Stomach smooth muscle (tissue), 2 donors: ENCODE measurements around the gene PPDPF.

Source experiments
- H3K27ac ChIP-seq: one replicate; pipeline ENCODE4 v1.7.0; 2013; ENCODE audit warnings: mild to moderate bottlenecking, low read length, inconsistent platforms
- H3K27me3 ChIP-seq, 2 donors: one replicate each; pipeline ENCODE4 v1.7.0; 2013; ENCODE audit warnings: low read length in 2 of 2; ENCODE audit not compliant: insufficient read depth in 2 of 2, control insufficient read depth in 1 of 2
- H3K36me3 ChIP-seq, 2 donors: one replicate each; pipeline ENCODE4 v1.7.0; 2013; ENCODE audit warnings: low read length in 2 of 2; ENCODE audit not compliant: control insufficient read depth in 2 of 2, insufficient read depth in 2 of 2
- H3K4me1 ChIP-seq: one replicate; pipeline ENCODE4 v1.7.0; 2013; ENCODE audit warnings: low read length; ENCODE audit not compliant: control insufficient read depth, insufficient read depth
- H3K4me3 ChIP-seq, 2 donors: one replicate each; pipeline ENCODE4 v1.7.0; 2013; ENCODE audit warnings: low read length in 2 of 2
- H3K9ac ChIP-seq, 2 donors: one replicate each; pipeline ENCODE4 v1.7.0; 2013; ENCODE audit warnings: low read length in 2 of 2, mild to moderate bottlenecking in 1 of 2
- H3K9me3 ChIP-seq, 2 donors: one replicate each; pipeline ENCODE4 v1.7.0; 2013; ENCODE audit warnings: low read length in 2 of 2; ENCODE audit not compliant: control insufficient read depth in 2 of 2
- donor health status: healthy.
- donor health status: Pancreatic carcinoma.

PPDPF gene

DNA sequence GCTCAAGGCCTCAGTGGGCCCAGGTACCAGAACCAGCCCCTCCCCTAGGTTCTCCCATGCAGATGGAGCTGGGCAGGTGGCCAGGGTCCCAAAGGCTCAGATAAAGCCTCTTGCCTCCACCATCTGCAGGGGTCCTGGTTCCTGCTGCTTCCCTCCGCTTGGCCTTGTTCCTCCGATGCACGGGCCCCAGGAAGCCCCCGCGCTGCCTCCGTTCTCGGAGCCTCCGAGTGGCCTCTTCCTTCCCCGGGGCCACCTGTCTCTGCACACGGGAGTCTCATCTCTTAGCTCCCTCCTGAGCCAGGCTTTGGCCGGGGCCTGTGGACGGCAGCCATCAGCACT, 18.5 kb downstream of the PPDPF start:
- H3K9ac ChIP-seq, result no peak overlapping the region
- no peaks in the 10 kb centered on the region for H3K36me3 ChIP-seq
- H3K27ac ChIP-seq, result no peak overlapping the region
- no peak overlapping the region for H3K4me3 ChIP-seq
- no peaks in the 10 kb centered on the region for H3K9me3 ChIP-seq
- peaks cover 18 to 29% of the 10 kb centered on the region in 2 donors for H3K27me3 ChIP-seq
- peaks cover 6% of the 10 kb centered on the region for H3K4me1 ChIP-seq

DNA sequence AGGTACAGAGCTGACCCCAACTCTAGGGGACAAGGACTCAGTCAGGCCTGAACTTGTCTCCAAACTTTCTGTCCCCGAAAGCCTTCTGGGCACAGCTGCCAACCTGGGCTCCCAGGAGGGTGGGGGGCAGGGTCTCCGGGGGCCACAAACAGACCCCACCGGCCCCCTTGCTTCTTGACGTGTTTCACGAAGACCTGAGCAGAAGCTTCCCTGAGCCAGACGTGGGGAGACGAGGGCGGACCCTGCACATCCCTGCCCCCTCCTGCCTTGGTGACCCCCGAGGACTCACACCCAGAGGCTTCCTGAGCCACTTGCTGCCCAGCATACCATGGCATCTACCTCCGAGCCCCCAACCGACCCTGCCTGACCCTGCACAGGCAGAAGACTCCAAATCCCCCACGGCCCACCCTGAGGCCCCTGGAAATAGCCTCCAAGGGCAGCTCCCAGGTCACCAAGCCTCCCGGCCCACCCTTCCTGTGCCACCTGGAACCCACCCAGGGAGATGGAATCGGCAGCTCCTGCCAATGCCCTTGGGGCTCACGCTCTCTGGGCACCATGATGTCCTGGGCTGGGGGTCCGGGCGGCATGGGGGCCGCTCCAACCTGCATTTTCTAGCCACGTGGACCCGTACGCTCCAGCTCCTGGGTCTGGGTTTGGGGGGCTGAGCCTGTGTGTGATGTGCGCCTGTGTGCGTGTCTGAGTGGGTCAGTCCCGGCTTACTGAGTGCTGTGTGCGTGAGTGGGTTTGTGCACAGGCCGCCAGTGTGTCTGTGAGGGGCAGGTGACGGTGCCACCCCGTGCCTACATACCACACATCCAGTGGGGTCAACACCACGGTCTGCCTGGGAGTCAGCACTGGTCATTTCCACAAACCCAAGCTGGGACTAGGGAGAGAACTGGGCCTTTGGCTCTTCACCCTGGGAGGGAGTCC, 19.1 kb downstream of the PPDPF start:
- H3K27ac ChIP-seq, result no peak overlapping the region
- peaks cover 12 to 23% of the 10 kb centered on the region in 2 donors for H3K27me3 ChIP-seq
- no peaks in the 10 kb centered on the region for H3K9me3 ChIP-seq
- no peak overlapping the region for H3K9ac ChIP-seq
- H3K36me3 ChIP-seq, result no peaks in the 10 kb centered on the region
- H3K4me3 ChIP-seq, result no peak overlapping the region
- H3K4me1 ChIP-seq, result peaks cover 6% of the 10 kb centered on the region

DNA sequence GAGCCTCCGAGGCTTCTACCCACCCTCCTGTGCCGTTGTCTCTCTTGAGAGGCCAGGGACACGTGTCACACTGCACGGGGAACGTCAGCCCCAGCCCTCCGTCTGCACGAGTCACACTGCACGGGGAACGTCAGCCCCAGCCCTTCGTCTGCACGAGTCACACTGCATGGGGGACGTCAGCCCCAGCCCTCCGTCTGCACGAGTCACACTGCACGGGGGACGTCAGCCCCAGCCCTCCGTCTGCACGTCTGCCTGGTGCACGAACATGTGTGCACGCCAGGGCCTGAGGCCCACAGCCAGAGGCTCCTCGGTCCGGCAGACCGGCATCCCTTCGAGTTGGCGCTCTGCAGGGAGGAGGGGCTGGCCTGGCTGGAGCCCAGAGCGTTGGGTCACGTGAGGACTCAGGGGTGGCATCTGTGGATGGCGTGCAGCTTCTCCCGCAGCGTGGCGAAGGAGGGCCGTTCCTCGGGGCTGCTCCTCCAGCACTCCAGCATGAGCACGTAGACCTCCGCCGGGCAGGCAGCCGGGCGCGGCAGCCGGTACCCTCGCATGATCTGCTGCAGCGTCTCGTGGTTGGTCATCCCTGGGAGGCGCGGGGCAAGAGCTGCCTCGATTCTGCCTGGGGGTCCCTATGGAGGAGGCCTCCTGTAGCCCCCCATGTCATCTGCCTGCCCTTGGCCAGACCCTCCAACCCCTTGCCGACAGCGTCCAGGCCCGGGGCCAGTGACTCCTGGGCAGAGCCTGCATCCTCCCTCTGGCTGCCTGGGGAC, 20.0 kb downstream of the PPDPF start:
- H3K9ac ChIP-seq, result no peak overlapping the region
- H3K4me1 ChIP-seq, result peaks cover 6% of the 10 kb centered on the region
- H3K36me3 ChIP-seq, result no peaks in the 10 kb centered on the region
- H3K27ac ChIP-seq, result no peak overlapping the region
- no peaks in the 10 kb centered on the region for H3K9me3 ChIP-seq
- no peak overlapping the region for H3K4me3 ChIP-seq
- H3K27me3 ChIP-seq, result peaks cover 10 to 16% of the 10 kb centered on the region in 2 donors

DNA sequence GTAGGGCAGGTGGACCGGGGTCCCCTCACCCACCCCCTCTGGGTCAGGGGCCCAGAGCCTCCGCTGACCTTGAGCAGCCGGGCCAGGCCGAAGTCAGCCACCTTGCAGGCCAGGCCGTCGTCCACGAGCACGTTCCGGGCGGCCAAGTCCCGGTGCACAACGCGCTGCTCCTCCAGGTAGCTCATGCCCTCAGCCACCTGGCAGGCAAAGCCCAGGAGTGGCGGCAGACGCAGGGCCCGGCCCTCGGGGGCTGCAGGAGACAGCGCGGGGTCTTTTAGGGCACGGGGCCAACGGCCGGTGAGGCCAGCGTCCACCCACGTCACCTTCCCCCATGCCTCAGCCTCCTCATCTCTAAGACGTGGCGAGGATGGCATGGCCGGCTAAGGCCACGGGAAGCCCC, 20.8 kb downstream of the PPDPF start:
- H3K36me3 ChIP-seq, result no peaks in the 10 kb centered on the region
- H3K9ac ChIP-seq, result no peak overlapping the region
- no peak overlapping the region for H3K4me3 ChIP-seq
- peaks cover 7 to 13% of the 10 kb centered on the region in 2 donors for H3K27me3 ChIP-seq
- peaks cover 6% of the 10 kb centered on the region for H3K4me1 ChIP-seq
- H3K27ac ChIP-seq, result no peak overlapping the region
- no peaks in the 10 kb centered on the region for H3K9me3 ChIP-seq

DNA sequence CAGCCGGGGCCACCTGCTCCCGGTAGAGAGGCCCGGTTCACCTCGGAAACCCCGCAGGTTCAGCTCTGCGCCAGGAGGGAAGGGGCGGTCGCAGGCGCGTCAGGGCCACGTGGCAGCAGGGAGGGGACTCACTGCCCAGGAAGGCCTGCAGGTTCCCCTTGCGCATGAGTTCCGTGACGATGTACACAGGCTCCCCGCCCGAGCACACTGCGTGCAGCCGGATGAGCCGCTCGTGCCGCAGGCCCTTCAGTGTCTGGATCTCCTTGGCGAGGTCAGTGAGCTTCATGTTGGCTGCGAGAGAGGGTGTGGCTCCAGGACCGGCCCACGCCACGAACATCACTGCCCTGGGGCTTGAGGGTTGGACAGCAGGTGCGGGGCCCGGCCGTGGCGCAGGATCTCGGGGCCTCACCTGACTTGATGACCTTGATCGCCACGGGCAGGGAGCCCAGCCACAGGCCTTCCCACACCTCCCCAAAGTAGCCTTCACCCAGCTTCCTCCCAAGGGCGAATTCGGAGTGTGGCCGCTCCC, 21.5 kb downstream of the PPDPF start:
- Histone ChIP-seq H3K27ac (no peak overlapping the region), H3K4me1 (peaks cover 6% of the 10 kb centered on the region), H3K9me3 (no peaks in the 10 kb centered on the region), H3K27me3 (peaks cover 6 to 7% of the 10 kb centered on the region in 2 donors), H3K9ac (no peak overlapping the region), H3K36me3 (no peaks in the 10 kb centered on the region), H3K4me3 (no peak overlapping the region)

DNA sequence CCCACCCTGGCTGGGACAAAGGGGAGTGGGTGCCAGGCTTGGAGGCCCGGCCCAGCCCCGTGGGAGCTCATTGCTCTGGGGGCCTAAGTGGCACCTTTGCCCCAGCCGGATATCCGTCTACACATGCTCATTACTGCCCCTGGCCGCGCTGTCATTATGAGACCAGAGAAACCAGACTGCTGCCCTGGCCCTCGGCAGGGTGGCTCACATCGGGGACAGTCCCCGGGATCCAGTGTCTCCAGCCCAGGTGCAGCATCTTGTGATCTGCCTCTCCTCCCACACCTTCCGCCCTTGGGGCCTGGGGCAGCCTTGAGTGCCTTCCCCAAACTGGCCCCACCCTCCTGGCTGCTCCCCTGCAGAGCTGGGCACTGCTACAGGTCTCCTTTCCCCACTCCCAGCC, 22.1 kb downstream of the PPDPF start:
- Histone ChIP-seq H3K9me3 (no peaks in the 10 kb centered on the region), H3K9ac (no peak overlapping the region), H3K27me3 (peaks cover 3 to 8% of the 10 kb centered on the region in 2 donors), H3K4me1 (peaks cover 2% of the 10 kb centered on the region), H3K27ac (no peak overlapping the region), H3K36me3 (no peaks in the 10 kb centered on the region), H3K4me3 (no peak overlapping the region)

DNA sequence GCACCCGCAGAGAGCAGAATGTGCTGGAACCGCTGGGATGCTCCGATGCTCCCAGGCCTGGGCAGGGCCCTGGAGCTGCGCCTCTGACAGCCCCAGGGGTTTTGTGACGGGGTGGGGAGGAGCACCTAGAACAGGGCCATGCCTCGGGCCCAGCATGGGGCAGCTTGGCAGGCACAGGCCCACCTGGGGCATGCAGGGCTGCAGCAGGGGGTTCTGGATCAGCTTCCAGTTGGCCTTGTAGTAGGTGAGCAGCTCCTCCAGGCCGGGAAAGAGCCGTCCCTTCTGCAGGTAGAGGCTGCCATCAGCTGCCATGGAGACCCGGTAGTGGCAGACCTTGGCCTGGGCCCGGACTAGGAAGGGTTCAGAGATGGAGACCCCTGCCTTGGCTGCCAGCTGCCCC, 22.6 kb downstream of the PPDPF start:
- no peaks in the 10 kb centered on the region for H3K36me3 ChIP-seq
- H3K9ac ChIP-seq, result no peak overlapping the region
- H3K4me1 ChIP-seq, result no peaks in the 10 kb centered on the region
- no peak overlapping the region for H3K27ac ChIP-seq
- H3K9me3 ChIP-seq, result no peaks in the 10 kb centered on the region
- peaks cover 6 to 10% of the 10 kb centered on the region in 2 donors for H3K27me3 ChIP-seq
- no peak overlapping the region for H3K4me3 ChIP-seq

DNA sequence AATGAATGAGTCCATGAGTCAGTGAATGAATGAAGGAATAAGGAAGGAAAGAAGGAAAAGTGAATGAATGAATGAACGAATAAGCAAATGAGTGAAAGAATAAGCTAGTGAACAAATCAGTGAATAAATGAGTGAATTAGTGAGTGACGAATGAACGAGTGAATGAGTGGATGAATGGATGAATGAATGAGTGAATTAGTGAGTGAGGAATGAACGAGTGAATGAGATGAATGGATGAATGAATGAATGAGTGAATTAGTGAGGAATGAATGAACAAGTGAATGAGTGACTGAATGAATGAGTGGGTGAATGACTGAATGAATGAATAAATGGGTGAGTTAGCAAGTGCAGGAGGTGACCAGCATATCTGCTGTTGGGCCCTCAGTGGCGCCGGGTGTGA, 23.2 kb downstream of the PPDPF start:
- Histone ChIP-seq H3K4me1 (no peaks in the 10 kb centered on the region), H3K36me3 (no peaks in the 10 kb centered on the region), H3K9ac (no peak overlapping the region), H3K27ac (no peak overlapping the region), H3K9me3 (no peaks in the 10 kb centered on the region), H3K4me3 (no peak overlapping the region), H3K27me3 (peaks cover 12 to 15% of the 10 kb centered on the region in 2 donors)

DNA sequence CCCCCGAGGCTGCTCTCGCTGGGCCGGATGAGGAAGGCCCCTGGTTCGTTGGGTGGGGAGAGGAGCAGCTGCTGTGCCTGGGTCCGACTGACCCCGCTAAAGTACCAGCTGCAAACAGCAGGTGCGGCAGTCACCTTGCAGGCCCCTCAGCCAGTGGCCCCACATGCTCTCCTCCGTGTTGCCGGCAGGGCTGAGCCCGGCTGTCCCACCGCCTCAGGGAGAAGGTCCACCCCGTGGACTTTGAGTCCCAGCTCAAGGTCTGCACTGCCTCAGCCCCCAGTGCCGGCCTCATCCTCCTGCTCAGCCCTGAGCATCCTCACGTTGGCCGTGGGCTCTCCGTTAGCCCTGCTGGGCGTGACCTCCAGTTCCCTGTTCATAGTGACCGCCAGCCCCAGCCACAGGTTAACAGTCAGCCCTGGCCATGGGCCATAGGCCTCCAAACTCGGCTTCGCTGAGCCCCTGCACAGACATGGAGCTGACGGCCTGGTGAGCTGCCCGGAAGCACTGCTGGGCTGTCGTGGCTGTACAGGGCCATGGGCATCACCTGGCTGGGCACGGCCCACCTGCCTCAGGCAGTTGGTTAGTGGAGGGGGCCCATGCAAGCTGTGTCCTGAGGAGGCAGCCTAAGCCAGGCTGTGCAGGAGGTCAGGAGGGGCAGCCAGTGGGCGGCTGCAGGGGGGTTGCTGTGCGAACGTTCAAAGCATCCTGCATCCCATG, 23.8 kb downstream of the PPDPF start:
- peaks cover 14 to 16% of the 10 kb centered on the region in 2 donors for H3K27me3 ChIP-seq

DNA sequence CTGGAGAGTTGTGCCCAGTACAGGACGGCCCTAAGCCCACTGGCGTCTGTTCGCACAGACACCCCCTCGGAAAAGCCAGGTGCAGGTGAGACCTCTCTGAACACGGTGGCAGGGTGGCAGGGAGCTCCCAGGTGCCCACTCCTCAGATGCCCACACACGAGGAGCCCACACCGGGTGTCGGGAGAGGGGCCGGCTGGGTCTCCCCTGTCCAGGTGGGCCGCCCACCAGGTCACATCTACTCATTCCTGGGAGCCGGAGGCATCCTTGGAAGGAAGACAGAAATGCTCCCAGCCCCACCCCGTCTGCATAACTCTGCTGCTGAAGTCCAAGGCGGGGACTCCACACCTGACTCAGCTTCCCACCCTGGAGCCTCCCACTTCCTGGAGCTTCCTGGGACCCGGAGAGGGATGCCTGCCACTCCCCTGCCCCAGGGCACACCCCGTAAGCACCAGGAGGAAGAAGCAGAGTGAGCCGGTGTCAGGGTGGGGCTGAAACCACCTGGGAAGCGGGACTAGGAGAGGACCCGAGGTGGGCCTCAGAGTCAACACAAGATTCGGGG, 24.5 kb downstream of the PPDPF start:
- H3K9ac ChIP-seq, result no peak overlapping the region
- no peaks in the 10 kb centered on the region for H3K36me3 ChIP-seq
- H3K4me3 ChIP-seq, result no peak overlapping the region
- no peaks in the 10 kb centered on the region for H3K9me3 ChIP-seq
- peaks cover 19 to 20% of the 10 kb centered on the region in 2 donors for H3K27me3 ChIP-seq
- H3K27ac ChIP-seq, result no peak overlapping the region
- no peaks in the 10 kb centered on the region for H3K4me1 ChIP-seq

More for the DNA sequence above, 23.8 kb downstream of the PPDPF start:
- Histone ChIP-seq H3K4me1 (no peaks in the 10 kb centered on the region), H3K9ac (no peak overlapping the region), H3K9me3 (no peaks in the 10 kb centered on the region), H3K4me3 (no peak overlapping the region), H3K27ac (no peak overlapping the region), H3K36me3 (no peaks in the 10 kb centered on the region)
